ENCODE measurements around the gene GREB1. TPM values are rescaled to one million over a fixed set of nuclear protein-coding genes. Genes with fewer than 3 reads are reported as not detected.
A peak's percentile ranks its signal among the peaks of the same experiment; 100 is the strongest.

The GREB1 gene
- total RNA-seq, 1 experiment from 2014 or later, result 0.90 TPM

GRCh38 chr2:11681722-11682589, 148.1 kb downstream of the GREB1 start:
- Mint-ChIP-seq H3K4me3 (ENCODE audit: low read depth, unreplicated experiment) (no peak overlapping the region), H3K4me1 (ENCODE audit: low read depth, unreplicated experiment) (peaks cover 17% of the 10 kb centered on the region), H3K36me3 (ENCODE audit: insufficient read depth, unreplicated experiment) (no peaks in the 10 kb centered on the region), H3K9me3 (ENCODE audit: low read depth, unreplicated experiment) (no peaks in the 10 kb centered on the region), H3K27me3 (ENCODE audit: unreplicated experiment) (peaks cover 64% of the 10 kb centered on the region), H3K27ac (ENCODE audit: unreplicated experiment) (no peak overlapping the region)
- intact Hi-C loops (cut with micrococcal nuclease; ENCODE audit: unreplicated experiment), result loop anchor here (1.0 to 5.0 kb wide), 2 partner anchors 95 to 204 kb away; no protein-coding TSS in a partner anchor
- DNase-seq, result peak; percentile 72
- peak; percentile 92 for TF ChIP-seq CTCF (IDR thresholded peaks at IDR 0.05; ENCODE audit: unreplicated experiment)
- no TSS peak for BruUV-seq (replicated peaks)
- CTCF ChIA-PET, result interaction anchor here (1.1 kb wide), 1 partner anchor 98 kb away, joined by 3 read pairs; no protein-coding TSS in a partner anchor

- intact Hi-C loops (cut with micrococcal nuclease; ENCODE audit: unreplicated experiment), result loop anchor here (1.0 to 5.0 kb wide), 2 partner anchors 95 to 204 kb away; no protein-coding TSS in a partner anchor
- no peak for TF ChIP-seq CTCF (IDR thresholded peaks at IDR 0.05; ENCODE audit: unreplicated experiment)
- no peak overlapping the region for H3K27ac Mint-ChIP-seq (ENCODE audit: unreplicated experiment)
- BruUV-seq (replicated peaks), result no TSS peak
- peaks cover 64% of the 10 kb centered on the region for H3K27me3 Mint-ChIP-seq (ENCODE audit: unreplicated experiment)
- no peak overlapping the region for H3K4me3 Mint-ChIP-seq (ENCODE audit: low read depth, unreplicated experiment)
- no peaks in the 10 kb centered on the region for H3K9me3 Mint-ChIP-seq (ENCODE audit: low read depth, unreplicated experiment)
- peaks cover 17% of the 10 kb centered on the region for H3K4me1 Mint-ChIP-seq (ENCODE audit: low read depth, unreplicated experiment)
- no peaks in the 10 kb centered on the region for H3K36me3 Mint-ChIP-seq (ENCODE audit: insufficient read depth, unreplicated experiment)
- CTCF ChIA-PET, result no interaction called here
- DNase-seq, result no peak
These were observed 148.7 kb downstream of the GREB1 start for GRCh38 chr2:11682590-11682915.

GRCh38 chr2:11683476-11683875, 149.6 kb downstream of the GREB1 start:
- H3K4me1 Mint-ChIP-seq (ENCODE audit: low read depth, unreplicated experiment), result peaks cover 25% of the 10 kb centered on the region
- H3K27me3 Mint-ChIP-seq (ENCODE audit: unreplicated experiment), result peaks cover 58% of the 10 kb centered on the region
- no peak overlapping the region for H3K4me3 Mint-ChIP-seq (ENCODE audit: low read depth, unreplicated experiment)
- H3K27ac Mint-ChIP-seq (ENCODE audit: unreplicated experiment), result no peak overlapping the region
- DNase-seq, result no peak
- no peak for TF ChIP-seq CTCF (IDR thresholded peaks at IDR 0.05; ENCODE audit: unreplicated experiment)
- no TSS peak for BruUV-seq (replicated peaks)
- intact Hi-C loops (cut with micrococcal nuclease; ENCODE audit: unreplicated experiment), result loop anchor here (5.0 kb wide), 1 partner anchor 96 kb away; no protein-coding TSS in a partner anchor
- CTCF ChIA-PET, result interaction anchor here (1.1 kb wide), 1 partner anchor 9 kb away, joined by 4 read pairs; no protein-coding TSS in a partner anchor
- H3K36me3 Mint-ChIP-seq (ENCODE audit: insufficient read depth, unreplicated experiment), result peaks cover 3% of the 10 kb centered on the region
- H3K9me3 Mint-ChIP-seq (ENCODE audit: low read depth, unreplicated experiment), result no peaks in the 10 kb centered on the region

GRCh38 chr2:11683966-11684365, 150.1 kb downstream of the GREB1 start:
- TF ChIP-seq CTCF (IDR thresholded peaks at IDR 0.05; ENCODE audit: unreplicated experiment), result no peak
- no peak for DNase-seq
- Mint-ChIP-seq H3K27ac (ENCODE audit: unreplicated experiment) (no peak overlapping the region), H3K4me3 (ENCODE audit: low read depth, unreplicated experiment) (no peak overlapping the region), H3K27me3 (ENCODE audit: unreplicated experiment) (peaks cover 56% of the 10 kb centered on the region), H3K36me3 (ENCODE audit: insufficient read depth, unreplicated experiment) (peaks cover 3% of the 10 kb centered on the region), H3K9me3 (ENCODE audit: low read depth, unreplicated experiment) (no peaks in the 10 kb centered on the region), H3K4me1 (ENCODE audit: low read depth, unreplicated experiment) (peaks cover 29% of the 10 kb centered on the region)
- no TSS peak for BruUV-seq (replicated peaks)
- intact Hi-C loops (cut with micrococcal nuclease; ENCODE audit: unreplicated experiment), result loop anchor here (5.0 kb wide), 1 partner anchor 97 kb away; no protein-coding TSS in a partner anchor
- CTCF ChIA-PET, result interaction anchor here (1.1 kb wide), 1 partner anchor 9 kb away, joined by 4 read pairs; no protein-coding TSS in a partner anchor

Data from Calu3 (cell line).